ENCODE data around the gene FAM241A.

- TF ChIP-seq CTCF (IDR thresholded peaks at IDR 0.05) (no peak), POLR2A (IDR thresholded peaks at IDR 0.05) (no peak)
These were observed 25.2 kb upstream of the FAM241A start for GRCh38 chr4:112120021-112120420.
